ENCODE data around the gene PTPRK.

PTPRK gene

GRCh38 chr6:128515550-128516513 is 4.6 kb downstream of the PTPRK start:
- no peak for DNase-seq (ENCODE audit: low spot score)

- no peak for DNase-seq (ENCODE audit: low spot score)
Measured at GRCh38 chr6:128513878-128514277, 6.5 kb downstream of the PTPRK start.

GRCh38 chr6:128512296-128512695 is 8.1 kb downstream of the PTPRK start:
- no peak for DNase-seq (ENCODE audit: low spot score)

- DNase-seq (ENCODE audit: low spot score), result no peak
Measured at GRCh38 chr6:128511506-128511905, 8.9 kb downstream of the PTPRK start.

GRCh38 chr6:128509709-128510108 is 10.7 kb downstream of the PTPRK start:
- DNase-seq (ENCODE audit: low spot score), result no peak

- no peak for DNase-seq (ENCODE audit: low spot score)
Measured at GRCh38 chr6:128508588-128509296, 11.7 kb downstream of the PTPRK start.

- DNase-seq (ENCODE audit: low spot score), result no peak
Measured at GRCh38 chr6:128507337-128508310, 12.8 kb downstream of the PTPRK start.

- no peak for DNase-seq (ENCODE audit: low spot score)
Measured at GRCh38 chr6:128505603-128506002, 14.8 kb downstream of the PTPRK start.

- DNase-seq (ENCODE audit: low spot score), result no peak
Measured at GRCh38 chr6:128504003-128504654, 16.3 kb downstream of the PTPRK start.

- DNase-seq (ENCODE audit: low spot score), result no peak
Measured at GRCh38 chr6:128500749-128501600, 19.4 kb downstream of the PTPRK start.

GRCh38 chr6:128500014-128500413 is 20.4 kb downstream of the PTPRK start:
- DNase-seq (ENCODE audit: low spot score), result no peak

- DNase-seq (ENCODE audit: low spot score), result no peak
Measured at GRCh38 chr6:128499079-128499731, 21.2 kb downstream of the PTPRK start.

- no peak for DNase-seq (ENCODE audit: low spot score)
Measured at GRCh38 chr6:128498234-128498633, 22.2 kb downstream of the PTPRK start.

- DNase-seq (ENCODE audit: low spot score), result no peak
Measured at GRCh38 chr6:128495536-128496333, 24.7 kb downstream of the PTPRK start.

- DNase-seq (ENCODE audit: low spot score), result no peak
Measured at GRCh38 chr6:128494440-128494839, 26.0 kb downstream of the PTPRK start.

GRCh38 chr6:128493877-128494276 is 26.5 kb downstream of the PTPRK start:
- no peak for DNase-seq (ENCODE audit: low spot score)

- DNase-seq (ENCODE audit: low spot score), result no peak
Measured at GRCh38 chr6:128492386-128492785, 28.0 kb downstream of the PTPRK start.

GRCh38 chr6:128491610-128492206 is 28.7 kb downstream of the PTPRK start:
- DNase-seq (ENCODE audit: low spot score), result no peak

All from cerebellar cortex (tissue), 1 donor.